B cell (primary cell): ENCODE measurements around the gene ARFGEF2. TPM values are rescaled to one million over a fixed set of nuclear protein-coding genes. Genes with fewer than 3 reads are reported as not detected.

ENCODE experiments used
- ATAC-seq: fragments of 200-7000 bp; cut with Tn5 transposase; one replicate; pipeline ENCODE4 v1.10.0; 2021; ENCODE audit warnings: low read depth, mild to moderate bottlenecking, moderate number of reproducible peaks, moderate library complexity
- CTCF ChIA-PET: fragments of 350-600 bp; sonication (Branson Sonifier 250); formaldehyde crosslinking; loops from one replicate; lab custom pipeline; 2021; ENCODE audit warnings: antibody characterized with exemption, inconsistent platforms; lab: Charles Lee
- POLR2A ChIA-PET: fragments of 350-600 bp; sonication (Branson Sonifier 250); formaldehyde crosslinking; loops from one replicate; lab custom pipeline; 2021; ENCODE audit warnings: antibody characterized with exemption; lab: Charles Lee
- DNase-seq: peaks from one replicate; pipeline ENCODE4 v3.0.0; 2013
- H2AFZ ChIP-seq: 2 replicates; pipeline ENCODE4 v1.6.1; 2012; ENCODE audit warnings: mild to moderate bottlenecking, low read depth, low read length; ENCODE audit not compliant: insufficient read depth, poor library complexity, severe bottlenecking
- H3K27ac ChIP-seq, 2 donors: 1 replicate in 1 of 2; 2 replicates in 1 of 2; pipeline ENCODE4 v1.5.1; 2012 to 2013; ENCODE audit warnings: low read length in 2 of 2, mild to moderate bottlenecking in 2 of 2, moderate library complexity in 1 of 2
- H3K27me3 ChIP-seq, 4 experiments: fragments of 200-600 bp in 1 of 4; sonication (generic) in 1 of 4; replicated peaks in 1 of 4; 1 replicate in 2 of 4; 2 replicates in 2 of 4; pipeline versions ENCODE4 v1.6.1 to v1.7.0; 2013 to 2016; ENCODE audit warnings: low read length in 3 of 4, mild to moderate bottlenecking in 2 of 4, mixed read lengths in 1 of 4, moderate library complexity in 1 of 4; ENCODE audit not compliant: insufficient read depth in 4 of 4, control insufficient read depth in 3 of 4; ENCODE audit errors: control extremely low read depth in 1 of 4
- H3K36me3 ChIP-seq, 2 experiments: replicated peaks in 1 of 2; 1 replicate in 1 of 2; 2 replicates in 1 of 2; pipeline versions ENCODE4 v1.6.1 to v1.7.1; 2013; ENCODE audit warnings: low read length in 1 of 2; ENCODE audit not compliant: insufficient read depth in 2 of 2, control insufficient read depth in 1 of 2; ENCODE audit errors: control extremely low read depth in 1 of 2, extremely low read depth in 1 of 2
- H3K4me1 ChIP-seq, 2 donors: fragments of 200-600 bp in 1 of 2; sonication (generic) in 1 of 2; 1 replicate in 1 of 2; 2 replicates in 1 of 2; pipeline versions ENCODE4 v1.5.1 to v1.6.1; 2013 to 2017; ENCODE audit warnings: low read length in 2 of 2; ENCODE audit not compliant: control insufficient read depth in 2 of 2, insufficient read depth in 2 of 2
- H3K4me2 ChIP-seq: replicated peaks from 2 replicates; pipeline ENCODE3; 2012; ENCODE audit warnings: mild to moderate bottlenecking, low read depth, low read length; ENCODE audit not compliant: poor library complexity, severe bottlenecking
- H3K4me3 ChIP-seq, 5 experiments: fragments of 200-600 bp in 1 of 5; sonication (generic) in 1 of 5; 1 replicate in 3 of 5; 2 replicates in 2 of 5; pipeline versions ENCODE4 v1.5.1 to v1.7.0; 2011 to 2016; ENCODE audit warnings: low read length in 4 of 5, mild to moderate bottlenecking in 4 of 5, low read depth in 2 of 5, control low read depth in 1 of 5, moderate library complexity in 1 of 5; ENCODE audit not compliant: insufficient read depth in 1 of 5; ENCODE audit errors: control extremely low read depth in 1 of 5, extremely low read depth in 1 of 5
- H3K79me2 ChIP-seq: fragments of 200-600 bp; sonication (generic); one replicate; pipeline ENCODE4 v1.6.0; 2016; ENCODE audit warnings: low read length; ENCODE audit not compliant: control insufficient read depth, insufficient read depth
- H3K9ac ChIP-seq: fragments of 200-600 bp; sonication (generic); 2 replicates; pipeline ENCODE4 v1.6.1; 2017; ENCODE audit warnings: mild to moderate bottlenecking, low read length, moderate library complexity
- H3K9me3 ChIP-seq, 3 donors: one replicate each; pipeline versions ENCODE4 v1.6.1 to v1.7.1; 2013; ENCODE audit warnings: low read length in 2 of 3; ENCODE audit not compliant: control insufficient read depth in 2 of 3, insufficient read depth in 1 of 3; ENCODE audit errors: control extremely low read depth in 1 of 3
- H4K20me1 ChIP-seq: 2 replicates; pipeline ENCODE4 v1.6.0; 2012; ENCODE audit warnings: mild to moderate bottlenecking, low read length; ENCODE audit not compliant: insufficient read depth, control insufficient read depth, poor library complexity, severe bottlenecking
- H3K27ac Mint-ChIP-seq: one replicate; pipeline ENCODE4 v1.8.0; 2021; ENCODE audit warnings: mixed read lengths
- H3K27me3 Mint-ChIP-seq: one replicate; pipeline ENCODE4 v1.8.0; 2021; ENCODE audit warnings: mixed read lengths
- H3K4me1 Mint-ChIP-seq: one replicate; pipeline ENCODE4 v1.8.0; 2021; ENCODE audit warnings: mixed read lengths
- H3K4me3 Mint-ChIP-seq: one replicate; pipeline ENCODE4 v1.8.0; 2021; ENCODE audit warnings: mixed read lengths
- H3K9me3 Mint-ChIP-seq: one replicate; pipeline ENCODE4 v1.8.0; 2022; ENCODE audit warnings: mixed read lengths; ENCODE audit not compliant: insufficient read depth
- EZH2 ChIP-seq: IDR thresholded peaks from 2 replicates; pipeline ENCODE4 v1.6.1; 2012; ENCODE audit warnings: borderline replicate concordance, low read depth, mild to moderate bottlenecking, moderate library complexity, low read length; ENCODE audit not compliant: insufficient read depth, poor library complexity, severe bottlenecking
- WGBS: methylation state at CpG from one replicate; pipeline ENCODE4 v1.1.5; 2013; ENCODE audit warnings: missing lambda C conversion rate; ENCODE audit not compliant: insufficient coverage; 5-methylcytosine and 5-hydroxymethylcytosine counted together
- intact Hi-C: fragments of 100-400 bp; cut with micrococcal nuclease; formaldehyde crosslinking; loops from one replicate; pipeline ENCODE4 v1.10.0; 2022
- polyA plus RNA-seq: library from polyadenylated mRNA; depleted of rRNA; stranded (reverse); fragments of >200 nt; gene quantifications from 2 replicates; pipeline ENCODE4 v1.2.3, GENCODE V29; 2012
- total RNA-seq, 2 donors: library from RNA; stranded (reverse); fragments of 120-200 nt in 1 of 2; gene quantifications; 1 replicate in 1 of 2; 2 replicates in 1 of 2; pipeline versions ENCODE4 v1.2.3 to v1.2.4, GENCODE V29; 2013 to 2022
- TF ChIP-seq, protein P1 (sequence below): fragments of 200-600 bp; IDR thresholded peaks from one replicate; pipeline ENCODE4 v1.8.0; 2022; ENCODE audit warnings: antibody characterized with exemption, mild to moderate bottlenecking

The ARFGEF2 gene
- total and polyA plus RNA-seq, 2 donors (not counting 1 experiment from before 2014, with no cell fraction given), result 10.8 to 34.3 TPM

- H4K20me1 ChIP-seq, result peaks cover 27% of the 10 kb centered on the region
- H2AFZ ChIP-seq, result peak overlapping the region; percentile 94
- H3K4me1 ChIP-seq, result peaks cover 14 to 24% of the 10 kb centered on the region in 2 donors
- no peak for ATAC-seq
- H3K79me2 ChIP-seq, result peaks cover 43% of the 10 kb centered on the region
- H3K27me3 Mint-ChIP-seq, result no peaks in the 10 kb centered on the region
- CTCF ChIA-PET, result interaction anchor here (0.9 to 2.0 kb wide), 3 partner anchors 17 to 172 kb away, joined by 5 to 9 read pairs (median 6); no protein-coding TSS in a partner anchor
- H3K9me3 Mint-ChIP-seq, result no peaks in the 10 kb centered on the region
- no peak for TF ChIP-seq EZH2
- TF ChIP-seq, protein P1, sequence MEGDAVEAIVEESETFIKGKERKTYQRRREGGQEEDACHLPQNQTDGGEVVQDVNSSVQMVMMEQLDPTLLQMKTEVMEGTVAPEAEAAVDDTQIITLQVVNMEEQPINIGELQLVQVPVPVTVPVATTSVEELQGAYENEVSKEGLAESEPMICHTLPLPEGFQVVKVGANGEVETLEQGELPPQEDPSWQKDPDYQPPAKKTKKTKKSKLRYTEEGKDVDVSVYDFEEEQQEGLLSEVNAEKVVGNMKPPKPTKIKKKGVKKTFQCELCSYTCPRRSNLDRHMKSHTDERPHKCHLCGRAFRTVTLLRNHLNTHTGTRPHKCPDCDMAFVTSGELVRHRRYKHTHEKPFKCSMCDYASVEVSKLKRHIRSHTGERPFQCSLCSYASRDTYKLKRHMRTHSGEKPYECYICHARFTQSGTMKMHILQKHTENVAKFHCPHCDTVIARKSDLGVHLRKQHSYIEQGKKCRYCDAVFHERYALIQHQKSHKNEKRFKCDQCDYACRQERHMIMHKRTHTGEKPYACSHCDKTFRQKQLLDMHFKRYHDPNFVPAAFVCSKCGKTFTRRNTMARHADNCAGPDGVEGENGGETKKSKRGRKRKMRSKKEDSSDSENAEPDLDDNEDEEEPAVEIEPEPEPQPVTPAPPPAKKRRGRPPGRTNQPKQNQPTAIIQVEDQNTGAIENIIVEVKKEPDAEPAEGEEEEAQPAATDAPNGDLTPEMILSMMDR, result no peak
- POLR2A ChIA-PET, result interaction anchor here (1.0 to 1.1 kb wide), 2 partner anchors 173 to 232 kb away, joined by 3 to 4 read pairs; partner anchors contain the start of genes DDX27 and ZNFX1
- H3K4me3 ChIP-seq, result peak overlapping the region in 4 of 5 experiments; percentile 83 to 100 (median 99)
- peak overlapping the region; percentile 88 for H3K9ac ChIP-seq
- peak overlapping the region; percentile 98 for H3K27ac Mint-ChIP-seq
- H3K4me1 Mint-ChIP-seq, result peaks cover 28% of the 10 kb centered on the region
- H3K27ac ChIP-seq, result peak overlapping the region; percentile 78 to 97
- DNase-seq, result no peak
- H3K27me3 ChIP-seq, result no peaks in the 10 kb centered on the region
- intact Hi-C loops, result loop anchor here (1.0 to 5.0 kb wide), 5 partner anchors 124 to 1677 kb away; partner anchors contain the start of genes ARFGEF2, STAU1, UBE2V1 and ZNFX1
- H3K4me3 Mint-ChIP-seq, result peak overlapping the region; percentile 96
- H3K9me3 ChIP-seq, result no peaks in the 10 kb centered on the region
- no peaks in the 10 kb centered on the region for H3K36me3 ChIP-seq
- 0% methylated on average over 10 of the region's 12 CpGs for WGBS
- peak overlapping the region; percentile 81 for H3K4me2 ChIP-seq
Observed at GRCh38 chr20:49045440-49046086, 124.1 kb downstream of the ARFGEF2 start.
